Measurements from ENCODE around the gene PLCB1. TPM values are rescaled to one million over a fixed set of nuclear protein-coding genes. Genes with fewer than 3 reads are reported as not detected.

PLCB1 gene
- polyA plus RNA-seq, 3 donors: 2.5 to 12.7 (median 3.6) TPM

- WGBS, 3 donors: 69 to 81% (median 77%) methylated on average over 3 of the region's 3 CpGs
- no peak overlapping the region for H3K27ac ChIP-seq (ENCODE audit: low read depth, low read length)
These were observed 623.5 kb downstream of the PLCB1 start for GRCh38 chr20:8755340-8756118.

GRCh38 chr20:8756410-8756809 lies 624.3 kb downstream of the PLCB1 start:
- H3K27ac ChIP-seq (ENCODE audit: low read depth, low read length): no peak overlapping the region
- WGBS, 3 donors: 77 to 80% (median 80%) methylated on average over 2 of the region's 2 CpGs

GRCh38 chr20:8757146-8757545 lies 625.1 kb downstream of the PLCB1 start:
- no peak overlapping the region for H3K27ac ChIP-seq (ENCODE audit: low read depth, low read length)
- WGBS, 3 donors: 60 to 88% (median 76%) methylated on average over 4 of the region's 4 CpGs

- H3K27ac ChIP-seq (ENCODE audit: low read depth, low read length): no peak overlapping the region
- WGBS, 3 donors: 57 to 74% (median 69%) methylated on average over 4 of the region's 4 CpGs
These were observed 632.4 kb downstream of the PLCB1 start for GRCh38 chr20:8764344-8764962.

- no peak overlapping the region for H3K27ac ChIP-seq (ENCODE audit: low read depth, low read length)
- WGBS, 3 donors: 81 to 91% (median 87%) methylated on average over 5 of the region's 5 CpGs
These were observed 634.9 kb downstream of the PLCB1 start for GRCh38 chr20:8766868-8767390.

- 76 to 85% (median 83%) methylated on average over 5 of the region's 5 CpGs for WGBS, 3 donors
These were observed 642.3 kb downstream of the PLCB1 start for GRCh38 chr20:8774412-8774811.

GRCh38 chr20:8777911-8778310 lies 645.8 kb downstream of the PLCB1 start:
- H3K27ac ChIP-seq (ENCODE audit: low read depth, low read length): no peak overlapping the region
- 78 to 82% (median 79%) methylated on average over 4 of the region's 4 CpGs for WGBS, 3 donors

More at GRCh38 chr20:8774412-8774811, 642.3 kb downstream of the PLCB1 start:
- H3K27ac ChIP-seq (ENCODE audit: low read depth, low read length): no peak overlapping the region

- no peak overlapping the region for H3K27ac ChIP-seq (ENCODE audit: low read depth, low read length)
These were observed 646.3 kb downstream of the PLCB1 start for GRCh38 chr20:8778387-8778786.

GRCh38 chr20:8780915-8781314 lies 648.8 kb downstream of the PLCB1 start:
- H3K27ac ChIP-seq (ENCODE audit: low read depth, low read length): no peak overlapping the region

GRCh38 chr20:8782804-8783203 lies 650.7 kb downstream of the PLCB1 start:
- 38 to 77% (median 62%) methylated on average over 2 of the region's 2 CpGs for WGBS, 3 donors
- H3K27ac ChIP-seq (ENCODE audit: low read depth, low read length): no peak overlapping the region

- 1 to 100% (median 100%) methylated on average over 1 of the region's 1 CpG for WGBS, 3 donors
- no peak overlapping the region for H3K27ac ChIP-seq (ENCODE audit: low read depth, low read length)
These were observed 651.7 kb downstream of the PLCB1 start for GRCh38 chr20:8783734-8784133.

- no peak overlapping the region for H3K27ac ChIP-seq (ENCODE audit: low read depth, low read length)
- 89 to 93% (median 90%) methylated on average over 6 of the region's 6 CpGs for WGBS, 3 donors
These were observed 654.3 kb downstream of the PLCB1 start for GRCh38 chr20:8786383-8786782.

GRCh38 chr20:8787090-8787489 lies 655.0 kb downstream of the PLCB1 start:
- WGBS, 3 donors: 80 to 84% (median 81%) methylated on average over 3 of the region's 3 CpGs
- H3K27ac ChIP-seq (ENCODE audit: low read depth, low read length): no peak overlapping the region

GRCh38 chr20:8788275-8788674 lies 656.2 kb downstream of the PLCB1 start:
- WGBS, 3 donors: 82 to 100% (median 91%) methylated on average over 2 of the region's 2 CpGs
- no peak overlapping the region for H3K27ac ChIP-seq (ENCODE audit: low read depth, low read length)

- no peak overlapping the region for H3K27ac ChIP-seq (ENCODE audit: low read depth, low read length)
These were observed 656.8 kb downstream of the PLCB1 start for GRCh38 chr20:8788831-8789230.

- no peak overlapping the region for H3K27ac ChIP-seq (ENCODE audit: low read depth, low read length)
- WGBS, 3 donors: 53 to 62% (median 61%) methylated on average over 5 of the region's 5 CpGs
These were observed 658.5 kb downstream of the PLCB1 start for GRCh38 chr20:8790442-8791074.

- 73 to 95% (median 79%) methylated on average over 6 of the region's 6 CpGs for WGBS, 3 donors
These were observed 663.3 kb downstream of the PLCB1 start for GRCh38 chr20:8795404-8795803.

GRCh38 chr20:8796088-8796660 lies 664.1 kb downstream of the PLCB1 start:
- WGBS, 3 donors: 32 to 75% (median 41%) methylated on average over 5 of the region's 5 CpGs
- no peak overlapping the region for H3K27ac ChIP-seq (ENCODE audit: low read depth, low read length)

More at GRCh38 chr20:8795404-8795803, 663.3 kb downstream of the PLCB1 start:
- H3K27ac ChIP-seq (ENCODE audit: low read depth, low read length): no peak overlapping the region

- H3K27ac ChIP-seq (ENCODE audit: low read depth, low read length): no peak overlapping the region
These were observed 666.4 kb downstream of the PLCB1 start for GRCh38 chr20:8798505-8798904.
